DMS 273 (cell line): ENCODE measurements around the gene PODXL.
A peak's percentile ranks its signal among the peaks of the same experiment; 100 is the strongest.

Source experiments
- DNase-seq: peaks from one replicate; lab custom pipeline; 2025; ENCODE audit not compliant: unreplicated experiment; lab: John Stamatoyannopoulos, UW

The PODXL gene

DNA sequence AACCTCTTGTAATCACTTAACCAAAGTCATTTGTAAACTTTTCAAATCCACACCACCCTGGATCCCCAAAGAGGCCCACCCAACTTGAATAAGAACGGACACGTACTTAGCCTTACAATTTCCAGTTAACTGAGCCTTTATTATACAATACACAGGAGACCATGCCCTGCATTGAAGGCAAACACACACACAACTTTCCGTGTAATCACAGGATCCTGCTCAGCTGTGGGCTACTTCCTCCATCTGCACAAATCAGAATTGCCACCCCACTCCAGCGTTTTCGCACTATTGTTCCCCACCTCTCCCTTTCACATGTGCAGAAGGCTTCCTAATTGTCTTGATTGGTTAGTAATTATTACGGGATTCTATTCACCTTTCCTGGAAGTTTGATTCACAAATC lies 12.1 kb upstream of the PODXL start:
- DNase-seq = no peak

DNA sequence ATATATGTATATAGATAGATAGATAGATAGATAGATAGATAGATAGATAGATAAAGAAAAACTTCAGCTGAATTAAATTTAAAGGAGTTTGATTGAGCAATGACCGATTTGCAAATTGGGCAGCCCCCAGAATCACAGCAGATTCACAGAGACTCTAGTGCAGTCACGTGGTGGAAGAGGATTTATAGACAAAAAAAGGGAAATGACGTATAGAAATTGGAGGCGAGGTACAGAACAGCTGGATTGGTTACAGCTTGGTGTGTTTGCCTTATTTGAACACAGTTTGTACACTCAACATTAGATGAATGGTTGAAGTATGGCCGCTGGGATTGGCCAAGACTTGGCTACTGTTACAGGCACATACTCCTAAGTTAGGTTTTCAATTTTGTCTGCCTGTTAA lies 8.2 kb upstream of the PODXL start:
- no peak for DNase-seq

DNA sequence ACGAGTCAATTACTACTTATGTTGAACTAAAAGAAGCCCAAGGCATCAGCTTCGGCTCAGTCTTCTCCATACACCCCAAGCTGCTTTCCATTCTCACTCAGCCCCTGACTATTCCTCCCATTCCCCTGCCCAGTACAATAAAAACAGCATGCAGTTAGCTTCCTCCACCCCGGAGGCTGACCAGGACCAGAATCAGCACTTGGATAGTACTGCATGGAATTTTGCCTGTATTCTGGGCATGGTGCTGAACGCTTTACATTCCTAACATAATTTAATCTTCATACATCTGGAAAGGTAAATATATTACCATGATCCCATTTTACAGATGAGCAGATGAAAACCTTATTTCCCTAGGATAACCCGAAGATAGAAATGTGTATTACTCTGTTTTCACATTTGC lies 7.5 kb upstream of the PODXL start:
- no peak for DNase-seq

DNA sequence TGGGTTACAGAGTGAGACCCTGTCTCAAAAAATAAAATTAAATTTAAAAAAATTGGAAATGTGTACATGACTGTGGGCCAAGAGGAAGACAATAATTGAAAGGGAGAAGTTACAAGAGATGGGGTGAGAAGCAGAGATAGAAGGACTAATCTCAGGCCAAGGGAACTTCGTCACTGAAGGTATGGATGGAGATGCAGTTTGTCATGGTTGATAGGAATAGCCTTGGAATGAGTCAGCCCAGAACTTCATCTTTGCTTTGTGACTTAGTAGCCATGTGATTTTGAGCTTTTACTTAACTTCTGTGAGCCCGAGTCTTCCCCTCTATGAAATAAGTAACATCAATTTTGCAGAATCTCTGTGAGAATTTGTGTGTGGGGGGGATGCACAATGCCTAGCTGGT lies 6.5 kb upstream of the PODXL start:
- DNase-seq = no peak

DNA sequence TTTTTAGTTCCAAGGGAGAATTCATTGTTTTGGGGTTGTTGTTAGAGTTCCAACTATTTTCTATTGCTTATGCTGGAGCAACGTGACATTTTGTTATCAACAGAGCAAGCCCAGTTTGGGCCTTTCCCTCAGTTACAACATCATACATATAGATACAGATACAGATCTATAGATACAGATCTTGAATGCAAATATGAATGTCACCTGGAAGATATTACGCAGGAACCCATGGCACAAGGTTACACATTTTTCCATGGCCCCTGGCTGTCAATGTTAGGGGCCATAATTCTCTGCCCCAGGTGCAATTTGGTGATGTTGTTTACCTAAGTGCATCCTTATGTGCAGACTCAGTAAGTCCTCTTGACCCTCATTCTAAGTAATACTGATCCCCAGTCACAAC lies 3.6 kb upstream of the PODXL start:
- no peak for DNase-seq

DNA sequence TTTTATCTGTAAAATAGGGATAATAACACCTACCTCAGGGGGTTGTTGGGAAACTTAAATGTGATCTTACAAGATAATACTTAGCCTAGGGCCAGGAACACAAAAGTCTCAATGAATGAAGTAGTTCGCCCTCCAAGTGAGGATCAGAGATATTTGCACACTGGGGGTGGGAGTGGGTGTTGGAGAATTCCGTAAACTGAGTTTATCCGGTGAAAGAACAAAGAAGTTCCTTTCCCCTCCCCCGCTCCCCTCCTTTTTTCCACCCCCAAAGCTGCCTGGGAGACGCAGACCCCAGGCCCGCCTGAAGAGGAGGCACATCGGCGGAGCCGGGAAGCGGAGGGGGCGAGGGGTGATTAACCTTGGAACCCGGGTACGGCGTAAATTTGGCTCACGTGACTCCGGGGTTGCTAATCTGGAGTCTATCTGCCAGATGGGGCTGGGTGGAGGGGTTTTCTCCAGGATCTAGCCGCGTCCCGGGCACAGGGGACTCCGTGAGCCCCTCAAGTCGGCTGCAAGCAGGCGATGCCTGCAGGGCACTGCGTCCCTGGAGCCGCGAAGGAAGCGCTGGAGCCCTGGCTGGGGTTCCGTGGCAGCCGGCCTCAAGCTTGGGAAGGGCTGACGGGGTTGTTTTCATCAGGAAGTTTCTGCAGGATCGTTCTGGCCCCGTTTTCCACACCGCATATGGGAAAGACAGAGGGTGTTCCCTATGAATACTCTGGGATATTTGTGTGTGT lies 1.4 kb upstream of the PODXL start:
- peak; percentile 73 for DNase-seq

- peak; percentile 67 for DNase-seq
Observed at GRCh38 chr7:131556909-131557651, 652 bp upstream of the PODXL start.

GRCh38 chr7:131555552-131556052 lies 826 bp downstream of the PODXL start:
- DNase-seq = peak; percentile 57

DNA sequence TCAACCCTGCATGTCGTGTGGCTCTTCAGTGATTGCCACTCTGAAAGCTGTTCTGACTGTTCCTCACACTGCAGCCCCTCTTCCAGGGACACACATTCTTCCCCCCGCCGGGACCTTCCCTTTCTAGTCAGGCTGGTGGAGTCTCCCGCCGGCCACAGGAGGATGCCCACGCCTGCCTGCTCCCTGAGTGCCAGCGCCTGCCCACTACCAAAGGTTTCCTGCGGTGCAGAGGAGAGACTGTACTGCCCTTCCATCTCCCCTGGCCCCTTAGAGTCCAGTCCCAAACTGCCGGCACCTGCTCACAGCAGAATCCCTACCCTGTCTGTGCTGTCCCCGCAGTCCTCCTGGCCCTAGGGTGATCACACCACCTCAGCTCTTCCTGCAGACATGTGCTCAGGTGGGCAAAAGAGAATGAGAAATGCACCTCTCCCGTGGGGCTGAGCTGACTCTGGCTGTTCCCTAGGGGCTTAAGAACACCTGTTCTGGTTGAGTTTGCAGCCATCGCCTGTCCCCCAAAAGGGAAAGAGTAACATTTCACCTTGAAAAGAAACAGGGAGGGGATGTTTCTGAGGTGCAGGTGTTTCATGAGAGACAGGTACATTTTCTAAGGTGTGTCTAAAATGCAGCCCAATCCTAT lies 1.4 kb downstream of the PODXL start:
- DNase-seq = no peak

GRCh38 chr7:131553931-131554330 lies 2.5 kb downstream of the PODXL start:
- DNase-seq = no peak

- DNase-seq = no peak
Observed at GRCh38 chr7:131552053-131552452, 4.4 kb downstream of the PODXL start.

GRCh38 chr7:131550846-131551245 lies 5.6 kb downstream of the PODXL start:
- no peak for DNase-seq

GRCh38 chr7:131548371-131548770 lies 8.1 kb downstream of the PODXL start:
- DNase-seq = no peak

- DNase-seq = no peak
Observed at GRCh38 chr7:131547589-131547988, 8.8 kb downstream of the PODXL start.

DNA sequence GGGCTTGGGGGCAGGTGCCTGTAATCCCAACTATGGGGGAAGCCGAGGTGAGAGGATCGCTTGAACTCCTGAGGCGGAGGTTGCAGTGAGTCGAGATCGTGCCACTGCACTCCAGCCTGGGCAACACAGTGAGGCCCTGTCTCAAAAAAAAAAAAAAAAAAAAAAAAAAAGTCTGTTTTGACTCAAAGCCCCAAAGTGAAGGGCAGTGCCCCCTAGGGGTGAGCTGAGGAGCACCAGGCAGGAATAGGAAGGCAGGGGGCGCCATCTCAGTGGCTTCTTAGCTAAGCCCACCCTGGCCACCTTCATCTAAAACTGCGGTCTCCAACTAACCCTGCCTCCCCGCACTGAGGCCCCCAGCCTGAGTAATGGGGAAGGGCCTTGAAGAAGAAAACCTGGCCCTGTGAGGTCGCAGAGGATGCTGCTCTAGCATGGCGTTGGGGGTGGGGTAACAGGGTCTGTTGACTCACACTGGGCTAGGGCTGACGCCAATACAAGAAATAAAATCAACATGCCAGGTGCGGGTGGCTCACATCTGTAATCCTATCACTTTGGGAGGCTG lies 9.8 kb downstream of the PODXL start:
- DNase-seq = peak; percentile 80

GRCh38 chr7:131546126-131546525 lies 10.3 kb downstream of the PODXL start:
- no peak for DNase-seq

GRCh38 chr7:131544449-131545301 lies 11.8 kb downstream of the PODXL start:
- peak; percentile 33 for DNase-seq

- DNase-seq = no peak
Observed at GRCh38 chr7:131544021-131544420, 12.4 kb downstream of the PODXL start.

DNA sequence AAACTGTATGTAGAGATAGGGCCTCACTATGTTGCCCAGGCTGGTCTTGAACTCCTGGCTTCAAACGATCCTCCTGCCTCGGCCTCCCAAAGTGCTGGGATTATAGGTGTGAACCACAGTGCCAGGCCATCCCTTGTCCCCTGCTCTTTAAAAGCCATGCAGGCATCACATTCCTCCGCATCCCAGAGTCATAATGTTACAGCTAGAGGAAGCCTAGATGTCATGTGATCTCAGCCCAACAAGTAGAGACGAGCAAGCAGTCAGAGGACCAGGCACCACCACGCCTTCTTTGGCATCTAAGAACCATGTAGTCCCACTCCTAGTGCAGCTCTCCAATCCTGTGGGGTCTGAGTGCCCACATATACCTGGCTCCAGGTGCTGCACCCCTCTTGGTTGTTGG lies 13.1 kb downstream of the PODXL start:
- no peak for DNase-seq

- DNase-seq = no peak
Observed at GRCh38 chr7:131540491-131541162, 15.8 kb downstream of the PODXL start.
